GM21526 (cell line): ENCODE results near the gene TMBIM4.

Experiments
- ATAC-seq: cut with Tn5 transposase; IDR thresholded peaks from one replicate; pipeline ENCODE4 v1.9.1; 2021; ENCODE audit warnings: moderate library complexity; ENCODE audit not compliant: unreplicated experiment, low FRiP score

TMBIM4 gene

DNA sequence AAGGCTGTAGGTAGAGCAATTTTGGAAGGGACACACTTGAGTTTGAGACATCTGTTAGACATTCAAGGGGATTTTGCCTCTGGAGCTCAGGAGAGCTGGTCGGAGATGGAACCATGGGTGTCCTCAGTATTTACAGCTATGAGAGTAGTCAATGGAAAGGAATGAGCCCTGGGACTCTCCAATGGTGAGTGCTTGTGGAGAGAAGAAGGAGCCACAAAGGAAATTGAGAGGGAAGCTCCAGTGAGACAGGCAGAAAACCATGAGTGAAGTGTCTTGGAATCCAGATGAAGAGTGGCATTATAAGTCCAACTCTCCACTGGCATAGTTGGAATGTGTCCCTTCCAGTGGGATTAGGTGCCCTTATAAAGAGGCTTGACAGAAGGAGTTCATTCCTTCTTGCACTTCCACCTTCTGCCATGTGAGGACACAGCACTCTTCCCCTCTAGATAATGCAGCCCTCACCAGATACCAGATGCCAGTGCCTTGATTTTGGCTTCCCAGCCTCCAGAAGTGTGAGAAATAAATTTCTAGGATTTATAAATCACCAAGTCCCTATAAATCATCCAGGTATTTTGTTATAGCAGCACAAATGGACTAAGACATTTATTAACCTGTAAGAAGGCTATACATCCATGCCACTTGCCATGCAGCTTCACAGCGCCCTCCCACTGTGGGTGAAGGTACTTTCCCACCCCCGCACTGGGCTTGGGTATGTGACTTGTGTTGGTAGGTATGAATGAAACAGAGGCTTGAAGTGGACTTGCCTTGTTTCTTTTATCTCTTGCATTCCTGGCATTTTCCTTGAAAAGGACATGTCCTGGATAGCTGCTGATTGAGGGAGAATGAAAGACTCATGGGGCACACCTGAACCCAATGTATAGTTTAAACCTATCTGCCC lies 66.5 kb downstream of the TMBIM4 start:
- ATAC-seq = no peak

DNA sequence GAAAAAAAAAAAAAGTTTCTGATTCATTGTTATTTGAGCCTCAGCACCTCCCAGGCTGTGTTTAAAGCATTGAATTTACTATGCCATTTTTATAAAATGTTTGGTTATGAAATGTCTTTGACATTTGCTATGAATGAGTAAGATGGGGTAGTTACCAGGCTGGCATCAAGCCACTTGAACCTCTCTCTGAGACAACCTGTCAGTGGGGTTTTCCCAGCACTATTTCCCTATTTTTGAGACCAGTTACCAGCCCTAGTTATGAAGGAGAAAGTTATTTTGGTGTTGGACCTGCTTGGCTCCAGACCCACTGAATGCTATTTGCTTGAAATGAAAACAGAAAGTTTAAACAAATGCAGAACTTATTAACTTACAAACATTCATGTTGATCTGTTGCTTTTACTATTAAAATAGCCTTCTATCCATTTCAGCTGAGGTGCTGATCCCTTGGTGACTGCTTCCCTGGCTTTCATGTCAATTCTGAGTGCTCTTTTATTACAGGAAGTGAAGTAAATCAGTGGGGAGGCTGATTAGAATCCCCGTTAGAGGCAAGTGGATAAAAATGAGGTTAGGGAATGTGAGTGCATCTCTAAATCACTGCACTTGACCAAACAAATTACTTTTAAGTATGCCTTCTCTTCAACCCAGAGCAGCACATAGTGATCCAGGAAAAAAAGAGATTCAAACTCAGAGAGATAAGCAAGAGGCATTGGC lies 77.1 kb downstream of the TMBIM4 start:
- ATAC-seq = no peak

DNA sequence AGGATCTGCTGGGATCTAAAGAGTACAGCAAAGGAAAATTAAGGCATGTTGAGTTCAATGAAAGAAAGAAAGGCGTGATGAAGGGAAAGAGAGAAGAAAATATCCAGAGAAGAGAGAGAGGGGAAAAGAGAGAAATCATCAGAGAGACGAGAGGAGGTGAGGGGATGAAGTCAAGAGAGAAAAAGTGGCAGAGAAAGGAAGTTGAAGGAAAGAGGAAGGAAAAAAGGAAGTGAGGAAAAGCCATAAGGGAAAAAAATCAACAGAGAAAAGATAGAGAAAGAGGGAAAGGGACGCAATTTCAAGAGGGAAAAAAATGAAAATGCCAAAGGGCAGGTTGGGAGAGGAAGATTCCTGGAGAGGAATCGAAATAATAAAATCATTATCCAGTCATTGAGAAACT lies 79.6 kb downstream of the TMBIM4 start:
- no peak for ATAC-seq

GRCh38 chr12:66087365-66087943 lies 82.3 kb downstream of the TMBIM4 start:
- no peak for ATAC-seq

GRCh38 chr12:66085998-66086397 lies 83.8 kb downstream of the TMBIM4 start:
- ATAC-seq = no peak
